Activated CD4-positive, alpha-beta T cell treated with anti-CD3 and anti-CD28 coated beads, Interleukin-2, Interleukin-6, amounts not matched to agents 100 ng/mL and 50 ng/mL, durations not matched to agents 16 hours and 8 hours (primary cell): Measurements from ENCODE around the gene MED7.
A peak's percentile ranks its signal among the peaks of the same experiment; 100 is the strongest.
"Not testable (repeated sequence)": the region's sequence is repeated elsewhere in the genome, so short reads cannot be mapped to it uniquely, and the experiment has no call there.

ENCODE experiments used
- DNase-seq: peaks from one replicate; pipeline ENCODE4 v3.0.0-alpha.2; 2020

MED7 gene

GRCh38 chr5:157142317-157143126 is at the start of gene MED7:
TSS of gene MED7 (minus strand) at chr5:157142865. CDS start at chr5:157139431, 3,434 bp downstream.
- DNase-seq: peak; percentile 99

GRCh38 chr5:157189223-157189622 is 46.6 kb upstream of the MED7 start:
- peak; percentile 84 for DNase-seq

- no peak for DNase-seq
Observed at GRCh38 chr5:157188270-157188669, 45.6 kb upstream of the MED7 start.

- no peak for DNase-seq
Observed at GRCh38 chr5:157187046-157187754, 44.5 kb upstream of the MED7 start.

GRCh38 chr5:157186309-157187045 is 43.8 kb upstream of the MED7 start:
- no peak for DNase-seq

GRCh38 chr5:157185122-157185521 is 42.5 kb upstream of the MED7 start:
- not testable (repeated sequence) for DNase-seq

GRCh38 chr5:157184117-157184670 is 41.5 kb upstream of the MED7 start:
- DNase-seq: no peak

GRCh38 chr5:157182143-157182757 is 39.6 kb upstream of the MED7 start:
- DNase-seq: no peak

- peak; percentile 87 for DNase-seq
Observed at GRCh38 chr5:157180374-157181264, 38.0 kb upstream of the MED7 start, which contains the start of gene ITK. TSS of gene ITK (plus strand) at chr5:157180840. CDS start at chr5:157180978, 138 bp downstream.

- no peak for DNase-seq
Observed at GRCh38 chr5:157178966-157179365, 36.3 kb upstream of the MED7 start.

GRCh38 chr5:157177953-157178352 is 35.3 kb upstream of the MED7 start:
- no peak for DNase-seq

- DNase-seq: no peak
Observed at GRCh38 chr5:157175071-157175612, 32.5 kb upstream of the MED7 start.

GRCh38 chr5:157172403-157172802 is 29.7 kb upstream of the MED7 start:
- DNase-seq: peak; percentile 90

GRCh38 chr5:157168286-157168685 is 25.6 kb upstream of the MED7 start:
- DNase-seq: no peak

GRCh38 chr5:157167214-157167621 is 24.6 kb upstream of the MED7 start:
- peak; percentile 53 for DNase-seq

GRCh38 chr5:157166214-157167213 is 23.8 kb upstream of the MED7 start, which contains the start of gene GARIN3:
TSS of gene GARIN3 (minus strand) at chr5:157166264. CDS start at chr5:157166168, 96 bp downstream.
- no peak for DNase-seq

GRCh38 chr5:157165668-157166067 is 23.0 kb upstream of the MED7 start:
- no peak for DNase-seq

GRCh38 chr5:157165261-157165660 is 22.6 kb upstream of the MED7 start:
- DNase-seq: no peak

- no peak for DNase-seq
Observed at GRCh38 chr5:157164521-157164920, 21.9 kb upstream of the MED7 start.
